Pericardium fibroblast (primary cell): ENCODE data around the gene DPEP3. TPM values are rescaled to one million over a fixed set of nuclear protein-coding genes. Genes with fewer than 3 reads are reported as not detected.

ENCODE experiments used
- total RNA-seq: library from RNA; depleted of rRNA; stranded (reverse); fragments of >200 nt; gene quantifications from 2 replicates; pipeline ENCODE4 v1.2.3, GENCODE V29; 2015

Gene DPEP3, protein sequence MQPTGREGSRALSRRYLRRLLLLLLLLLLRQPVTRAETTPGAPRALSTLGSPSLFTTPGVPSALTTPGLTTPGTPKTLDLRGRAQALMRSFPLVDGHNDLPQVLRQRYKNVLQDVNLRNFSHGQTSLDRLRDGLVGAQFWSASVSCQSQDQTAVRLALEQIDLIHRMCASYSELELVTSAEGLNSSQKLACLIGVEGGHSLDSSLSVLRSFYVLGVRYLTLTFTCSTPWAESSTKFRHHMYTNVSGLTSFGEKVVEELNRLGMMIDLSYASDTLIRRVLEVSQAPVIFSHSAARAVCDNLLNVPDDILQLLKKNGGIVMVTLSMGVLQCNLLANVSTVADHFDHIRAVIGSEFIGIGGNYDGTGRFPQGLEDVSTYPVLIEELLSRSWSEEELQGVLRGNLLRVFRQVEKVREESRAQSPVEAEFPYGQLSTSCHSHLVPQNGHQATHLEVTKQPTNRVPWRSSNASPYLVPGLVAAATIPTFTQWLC
- not detected in 2 replicates for total RNA-seq

DNA sequence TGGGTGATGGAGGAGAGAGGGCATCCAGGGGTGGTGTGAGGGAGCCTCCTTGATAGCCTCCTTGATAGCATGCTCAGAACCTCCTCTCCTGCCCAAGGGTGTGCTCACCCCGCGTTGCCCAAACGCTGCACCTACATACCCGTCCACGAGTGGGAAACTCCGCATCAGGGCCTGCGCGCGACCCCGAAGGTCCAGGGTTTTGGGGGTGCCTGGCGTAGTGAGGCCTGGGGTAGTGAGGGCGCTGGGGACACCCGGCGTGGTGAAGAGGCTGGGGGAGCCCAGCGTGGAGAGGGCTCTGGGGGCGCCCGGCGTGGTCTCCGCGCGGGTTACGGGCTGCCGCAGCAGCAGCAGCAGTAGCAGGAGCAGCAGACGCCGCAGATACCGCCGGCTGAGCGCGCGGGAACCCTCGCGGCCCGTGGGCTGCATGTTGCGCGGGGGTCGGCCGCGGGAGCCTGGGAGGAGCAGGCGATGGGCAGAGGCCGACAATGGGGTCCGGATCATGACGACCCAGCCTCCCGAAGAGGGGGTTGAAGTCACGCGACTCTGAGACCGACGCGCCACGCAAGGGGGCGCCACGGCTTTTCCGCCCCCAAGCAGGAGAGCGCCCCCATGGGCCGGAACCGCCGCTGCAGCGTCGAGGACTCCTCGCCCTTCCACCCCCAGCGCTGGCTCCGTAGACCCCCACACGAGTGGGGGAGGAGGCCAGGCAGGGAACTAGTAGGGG, at the start of gene DPEP3:
DPEP3 (minus strand) TSS at position 545 of the 724 bp plus-strand sequence; CDS start at position 426, 119 bp downstream.

GRCh38 chr16:68022728-68023537, 42.6 kb upstream of the DPEP3 start, which contains the start of the genes DDX28 and DUS2:
Gene DDX28 (minus strand): TSS chr16:68023232. CDS start chr16:68023202, 30 bp downstream.
Gene DUS2 (plus strand): TSS chr16:68023284. CDS start chr16:68038024, 14,740 bp downstream.

GRCh38 chr16:68015681-68016080, 35.4 kb upstream of the DPEP3 start, which contains the start of gene DPEP2NB:
Gene DPEP2NB (minus strand): TSS chr16:68015911. CDS start chr16:68015770, 141 bp downstream.

DNA sequence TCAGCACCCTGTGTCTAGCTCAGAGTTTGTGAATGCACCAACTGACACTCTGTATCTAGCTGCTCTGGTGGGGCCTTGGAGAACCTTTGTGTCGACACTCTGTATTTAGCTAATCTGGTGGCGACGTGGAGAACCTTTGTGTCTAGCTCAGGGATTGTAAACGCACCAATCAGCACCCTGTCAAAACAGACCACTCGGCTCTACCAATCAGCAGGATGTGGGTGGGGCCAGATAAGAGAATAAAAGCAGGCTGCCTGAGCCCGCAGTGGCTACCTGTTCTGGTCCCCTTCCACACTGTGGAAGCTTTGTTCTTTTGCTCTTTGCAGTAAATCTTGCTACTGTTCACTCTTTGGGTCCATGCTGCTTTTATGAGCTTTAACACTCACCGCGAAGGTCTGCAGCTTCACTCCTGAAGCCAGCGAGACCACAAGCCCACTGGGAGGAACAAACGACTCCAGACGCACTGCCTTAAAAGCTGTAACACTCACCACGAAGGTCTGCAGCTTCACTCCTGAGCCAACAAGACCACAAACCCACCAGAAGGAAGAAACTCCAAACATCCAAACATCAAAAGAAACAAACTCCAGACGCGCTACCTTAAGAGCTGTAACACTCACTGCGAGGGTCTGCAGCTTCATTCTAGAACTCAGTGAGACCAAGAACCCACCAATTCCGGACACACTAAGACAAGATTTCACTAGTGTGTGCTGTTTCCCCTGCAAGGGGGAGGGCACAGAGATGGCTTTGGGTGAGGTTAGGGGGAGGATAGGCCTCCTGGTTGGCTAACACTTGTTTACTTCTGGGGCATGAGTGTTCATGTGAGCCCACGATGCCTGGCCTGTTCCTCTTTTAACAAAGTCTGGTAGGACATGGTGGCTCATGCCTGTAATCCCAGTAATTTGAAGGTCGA, 18.7 kb upstream of the DPEP3 start, which contains the start of gene DPEP2:
DPEP2 (minus strand) TSS at position 706 of the 910 bp plus-strand sequence. CDS start 6,272 bp downstream, outside the sequence.

GRCh38 chr16:67968400-67969253, 11.7 kb downstream of the DPEP3 start, which contains the start of gene SLC12A4:
Gene SLC12A4 (minus strand): TSS chr16:67968637. CDS start chr16:67968553, 84 bp downstream.

DNA sequence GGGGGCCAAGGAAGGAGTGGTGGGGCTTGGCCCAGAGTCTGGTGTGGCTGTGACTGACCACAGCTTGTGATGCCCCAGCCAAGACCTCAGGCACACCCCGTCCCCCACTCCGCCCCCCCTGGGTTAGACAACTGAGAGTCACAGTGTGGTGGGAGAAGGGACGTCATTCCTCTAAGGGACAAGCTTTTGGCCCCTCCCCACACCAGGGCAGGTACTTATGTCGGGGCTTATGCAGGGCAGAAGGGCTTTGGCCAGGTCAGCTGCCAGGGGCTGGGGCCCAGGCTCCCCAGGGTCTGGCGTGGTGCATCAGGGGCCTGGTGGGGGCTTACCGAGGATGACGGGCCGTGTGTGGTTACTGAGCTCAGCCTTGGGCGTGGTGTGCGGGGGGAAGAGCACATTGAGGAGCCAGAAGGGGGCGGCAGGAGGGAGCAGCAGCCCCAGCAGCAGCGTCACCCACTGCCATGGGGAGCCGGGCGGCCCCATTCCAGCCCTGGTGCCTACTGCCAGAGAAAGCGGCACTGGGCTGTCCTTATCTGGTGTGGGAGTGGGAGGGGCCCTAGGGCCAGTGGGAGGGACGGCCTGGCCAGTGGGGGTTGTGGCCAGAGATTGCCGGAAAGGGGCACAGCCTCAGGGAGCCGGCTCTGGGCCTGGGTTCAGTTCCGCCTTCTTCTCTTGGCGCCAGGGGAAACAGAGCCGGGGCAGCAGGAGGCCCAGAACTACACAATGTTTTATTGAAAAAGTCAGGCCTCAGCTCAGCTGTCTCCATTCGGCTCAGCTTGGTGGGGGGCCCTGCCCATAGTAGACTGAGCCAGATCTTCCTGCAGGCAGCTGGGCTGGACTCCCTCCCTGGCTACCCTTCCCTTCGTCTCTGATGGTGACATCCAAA, 36.4 kb downstream of the DPEP3 start, which contains the start of gene LCAT:
LCAT (minus strand) TSS at position 502 of the 886 bp plus-strand sequence; CDS start at position 483, 19 bp downstream.

GRCh38 chr16:67936124-67936879, 44.0 kb downstream of the DPEP3 start, which contains the start of gene PSMB10:
Gene PSMB10 (minus strand): TSS chr16:67936850. CDS start chr16:67936749, 101 bp downstream.

GRCh38 chr16:67931712-67932461, 48.4 kb downstream of the DPEP3 start, which contains the start of gene CTRL:
Gene CTRL (minus strand): TSS chr16:67931862. CDS start chr16:67931852, 10 bp downstream.

Other genes starting within 250 kb of the DPEP3 start
- 5.0 and 5.2 TPM in 2 replicates for gene RANBP10, start 173.9 kb downstream of the DPEP3 start, total RNA-seq
- gene TSNAXIP1, start 173.6 kb downstream of the DPEP3 start, total RNA-seq = 0.26 and 0.58 TPM in 2 replicates
- gene THAP11, start 138.2 kb downstream of the DPEP3 start, total RNA-seq = 39.7 and 52.5 TPM in 2 replicates
- 193 and 272 TPM in 2 replicates for gene NUTF2, start 133.6 kb downstream of the DPEP3 start, total RNA-seq
- 32.6 and 32.7 TPM in 2 replicates for gene CENPT, start 132.8 kb downstream of the DPEP3 start, total RNA-seq
- gene EDC4, start 107.4 kb downstream of the DPEP3 start, total RNA-seq = 37.6 TPM in 2 replicates
- 0.47 and 0.77 TPM in 2 replicates for gene NRN1L, start 95.6 kb downstream of the DPEP3 start, total RNA-seq
- gene PSKH1, start 87.2 kb downstream of the DPEP3 start, total RNA-seq = 13.1 and 15.5 TPM in 2 replicates
- gene CTRL, start 48.6 kb downstream of the DPEP3 start, total RNA-seq = 0.34 TPM in 1 of 2 replicates, not detected in the other
- 28.0 and 38.6 TPM in 2 replicates for gene PSMB10, start 43.6 kb downstream of the DPEP3 start, total RNA-seq
- 7.1 and 10.5 TPM in 2 replicates for gene LCAT, start 36.4 kb downstream of the DPEP3 start, total RNA-seq
- 29.1 and 50.4 TPM in 2 replicates for gene SLC12A4, start 11.9 kb downstream of the DPEP3 start, total RNA-seq
- gene DPEP2, start 19.0 kb upstream of the DPEP3 start, total RNA-seq = not detected in 2 replicates
- not detected in 2 replicates for gene DPEP2NB, start 35.4 kb upstream of the DPEP3 start, total RNA-seq
- 3.3 and 6.6 TPM in 2 replicates for gene DDX28, start 42.7 kb upstream of the DPEP3 start, total RNA-seq
- gene DUS2, start 42.8 kb upstream of the DPEP3 start, total RNA-seq = 8.9 and 10.0 TPM in 2 replicates
- gene NFATC3, start 104.9 kb upstream of the DPEP3 start, total RNA-seq = 19.1 and 22.2 TPM in 2 replicates